Stimulated activated CD4-positive, alpha-beta T cell treated with anti-CD3 and anti-CD28 coated beads, TNF-alpha, amount 100 ng/mL, for 48 hours (primary cell): ENCODE results near the gene FRMD1.
A peak's percentile ranks its signal among the peaks of the same experiment; 100 is the strongest.

Experiments used
- DNase-seq, 3 donors: peaks; one replicate each; pipeline ENCODE4 v3.0.0-alpha.2; 2020; ENCODE audit warnings: low read depth in 3 of 3

The FRMD1 gene

GRCh38 chr6:168078943-168079405, at the start of gene FRMD1:
Gene FRMD1, minus strand, starts transcription at chr6:168079212. Its CDS starts 118 bp downstream, at chr6:168079094.
- DNase-seq, result no peak

- no peak for DNase-seq
Measured at GRCh38 chr6:168128006-168128630, 49.1 kb upstream of the FRMD1 start.

DNA sequence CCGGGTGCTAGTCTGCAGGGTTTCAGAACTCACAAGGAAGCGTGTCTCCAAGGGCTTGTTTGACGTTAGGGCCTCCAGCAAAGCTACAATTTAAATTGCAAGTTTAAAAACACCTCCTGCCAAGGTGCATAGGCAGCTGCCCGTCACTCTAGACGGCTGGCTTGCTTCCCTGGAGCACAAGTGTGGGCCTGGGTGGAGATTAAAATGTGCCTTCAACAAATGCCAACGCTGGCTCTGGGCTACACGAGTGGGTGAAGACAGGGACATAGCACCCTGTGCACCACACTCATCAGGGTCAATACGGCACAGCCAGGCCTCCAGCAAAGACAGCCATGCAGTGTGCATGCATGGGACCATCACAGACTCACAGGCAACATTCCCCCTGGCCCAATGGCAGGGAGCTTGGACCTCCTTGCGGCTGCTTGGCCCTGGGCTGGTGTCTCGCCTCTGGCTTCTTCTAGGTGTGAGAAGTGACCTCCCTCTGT, 48.4 kb upstream of the FRMD1 start:
- no peak for DNase-seq

DNA sequence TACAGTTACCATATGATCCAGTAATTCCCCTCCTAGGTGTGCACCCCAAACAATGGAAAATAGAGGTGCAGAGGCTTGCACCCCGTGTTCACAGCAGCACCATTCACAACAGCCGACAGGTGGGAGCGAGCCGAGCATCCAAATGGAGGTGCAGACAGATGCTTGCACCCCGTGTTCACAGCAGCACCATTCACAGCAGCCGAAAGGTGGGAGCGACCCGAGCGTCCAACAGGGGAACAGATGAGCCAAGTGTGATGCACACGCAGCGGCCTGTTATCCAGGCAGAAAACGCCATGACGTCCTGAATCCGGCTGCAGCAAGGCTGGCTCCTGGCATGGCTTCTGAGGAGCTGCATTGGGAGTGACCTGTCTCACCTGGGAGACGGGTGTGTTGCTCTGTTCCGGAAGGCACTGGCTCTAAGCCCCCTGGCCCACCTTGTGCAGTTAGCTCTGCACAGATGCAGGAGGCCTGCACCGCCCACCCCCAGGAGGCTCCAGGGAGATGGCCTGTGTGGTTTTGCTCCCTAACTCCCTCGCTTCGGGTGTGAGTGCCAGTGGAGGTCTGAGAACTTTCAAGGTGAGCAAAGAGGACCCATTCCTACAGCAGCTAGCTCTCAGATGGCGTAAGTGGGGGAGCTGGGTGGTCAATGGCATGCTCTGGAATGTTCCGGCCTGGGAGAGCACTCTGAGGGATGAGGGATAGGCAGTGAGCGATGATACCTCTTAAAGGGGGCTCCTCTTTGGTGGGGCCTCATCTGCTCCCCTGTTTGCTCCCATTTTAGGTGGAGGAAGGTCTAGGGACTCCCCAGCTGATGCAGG, 47.8 kb upstream of the FRMD1 start:
- no peak for DNase-seq

DNA sequence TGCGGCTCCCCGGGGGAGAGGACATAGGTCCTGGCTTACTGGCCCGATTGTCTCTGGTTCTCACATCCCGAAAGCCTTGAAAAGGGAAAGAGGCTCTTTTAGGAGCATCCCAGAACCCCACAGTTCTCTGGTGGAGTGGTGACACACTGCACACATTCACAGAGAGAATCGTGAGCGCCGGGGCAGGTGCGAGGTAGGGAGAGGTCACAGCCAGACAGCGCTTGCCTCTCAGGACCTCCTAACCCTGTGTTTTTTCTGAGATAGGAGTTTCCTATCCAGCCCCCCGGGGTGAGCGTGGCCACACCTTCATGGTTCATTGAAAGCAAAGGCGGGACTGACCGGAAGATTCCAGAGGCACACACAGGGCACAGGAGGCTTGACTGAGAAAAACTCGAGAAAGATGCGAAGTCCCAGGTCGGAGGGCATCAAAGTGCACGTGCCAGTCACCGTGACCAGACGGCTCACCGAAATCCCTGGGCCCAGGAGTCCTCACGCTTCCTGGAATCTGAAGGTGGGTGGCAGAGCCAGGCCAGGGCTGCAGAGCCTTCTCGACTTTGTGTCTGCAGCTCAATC, 46.5 kb upstream of the FRMD1 start:
- no peak for DNase-seq

DNA sequence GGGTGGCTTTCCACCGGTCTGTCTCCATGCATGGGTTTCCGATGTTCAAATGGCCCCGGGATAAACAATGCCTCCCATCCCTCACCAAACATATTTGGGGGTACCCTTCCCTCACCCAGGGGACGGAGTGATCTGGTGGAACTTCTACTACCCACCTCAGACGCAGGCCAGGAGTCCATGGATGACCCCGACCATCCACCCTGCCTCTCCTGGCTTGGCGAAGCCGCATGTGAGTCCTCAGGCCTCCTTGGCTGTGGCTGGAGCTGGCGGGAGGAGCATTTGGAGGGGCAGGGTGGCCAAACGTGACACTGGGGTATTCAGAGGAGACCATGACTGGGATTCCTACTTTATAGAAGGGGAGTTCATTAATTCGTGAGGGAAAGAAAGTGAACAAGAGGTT, 45.9 kb upstream of the FRMD1 start:
- no peak for DNase-seq

DNA sequence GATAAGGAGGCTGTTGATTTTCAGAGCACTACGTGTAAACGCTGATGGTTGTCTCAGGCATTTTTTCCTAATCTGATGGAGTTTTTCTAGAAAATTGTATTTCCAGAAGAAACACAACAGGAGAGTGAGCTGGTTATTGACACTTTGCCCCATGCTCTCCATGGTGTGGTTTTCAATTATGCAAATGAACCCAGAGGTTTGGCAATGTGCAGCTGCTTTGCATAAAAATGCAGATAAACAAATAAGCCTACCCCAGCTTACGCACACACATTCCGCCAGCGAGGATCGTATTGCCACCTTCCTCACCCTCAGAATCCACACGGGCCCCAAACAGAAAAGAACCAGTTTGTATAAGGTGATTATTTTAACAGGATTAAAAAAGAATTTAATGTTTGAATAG, 45.1 kb upstream of the FRMD1 start:
- DNase-seq, result no peak

GRCh38 chr6:168123165-168123911, 44.3 kb upstream of the FRMD1 start:
- no peak for DNase-seq

DNA sequence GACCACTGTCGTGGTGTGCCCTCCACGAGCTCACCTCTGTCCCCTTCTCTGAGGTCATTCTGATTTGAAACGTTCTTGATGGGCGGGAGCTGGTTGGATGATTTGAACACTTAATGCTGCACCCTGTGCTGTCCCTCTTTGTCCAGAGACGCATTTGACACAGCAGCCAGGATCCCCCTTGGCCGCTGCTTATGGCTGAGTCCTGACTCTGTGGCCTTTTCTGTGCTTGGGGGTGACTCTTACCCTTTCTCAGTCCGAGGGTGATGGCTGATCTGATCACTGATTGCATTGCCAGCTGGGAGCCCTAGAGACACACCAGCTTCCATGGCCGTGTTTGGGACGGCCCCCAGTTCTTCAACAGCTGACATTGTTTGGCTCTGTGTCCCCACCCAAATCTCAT, 43.5 kb upstream of the FRMD1 start:
- no peak for DNase-seq

GRCh38 chr6:168122011-168122410, 43.0 kb upstream of the FRMD1 start:
- no peak for DNase-seq

DNA sequence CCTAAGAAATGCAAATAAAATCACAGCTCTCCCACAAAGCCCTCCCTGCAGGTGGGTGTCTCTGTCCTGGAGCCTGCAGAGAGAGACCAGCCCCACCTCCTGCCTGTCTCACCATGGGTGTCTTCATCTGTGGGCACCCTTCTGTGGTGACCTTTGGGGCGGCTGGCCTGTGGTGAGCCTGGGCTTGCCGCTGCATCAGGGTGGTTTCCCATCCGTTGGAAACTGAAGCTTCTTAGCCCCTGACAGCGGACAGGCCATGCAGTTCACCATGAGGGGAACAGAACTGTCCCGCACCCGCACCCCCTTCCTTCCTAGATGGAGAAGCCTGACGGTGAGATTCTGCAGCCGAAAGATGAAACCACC, 42.3 kb upstream of the FRMD1 start:
- DNase-seq, result no peak

DNA sequence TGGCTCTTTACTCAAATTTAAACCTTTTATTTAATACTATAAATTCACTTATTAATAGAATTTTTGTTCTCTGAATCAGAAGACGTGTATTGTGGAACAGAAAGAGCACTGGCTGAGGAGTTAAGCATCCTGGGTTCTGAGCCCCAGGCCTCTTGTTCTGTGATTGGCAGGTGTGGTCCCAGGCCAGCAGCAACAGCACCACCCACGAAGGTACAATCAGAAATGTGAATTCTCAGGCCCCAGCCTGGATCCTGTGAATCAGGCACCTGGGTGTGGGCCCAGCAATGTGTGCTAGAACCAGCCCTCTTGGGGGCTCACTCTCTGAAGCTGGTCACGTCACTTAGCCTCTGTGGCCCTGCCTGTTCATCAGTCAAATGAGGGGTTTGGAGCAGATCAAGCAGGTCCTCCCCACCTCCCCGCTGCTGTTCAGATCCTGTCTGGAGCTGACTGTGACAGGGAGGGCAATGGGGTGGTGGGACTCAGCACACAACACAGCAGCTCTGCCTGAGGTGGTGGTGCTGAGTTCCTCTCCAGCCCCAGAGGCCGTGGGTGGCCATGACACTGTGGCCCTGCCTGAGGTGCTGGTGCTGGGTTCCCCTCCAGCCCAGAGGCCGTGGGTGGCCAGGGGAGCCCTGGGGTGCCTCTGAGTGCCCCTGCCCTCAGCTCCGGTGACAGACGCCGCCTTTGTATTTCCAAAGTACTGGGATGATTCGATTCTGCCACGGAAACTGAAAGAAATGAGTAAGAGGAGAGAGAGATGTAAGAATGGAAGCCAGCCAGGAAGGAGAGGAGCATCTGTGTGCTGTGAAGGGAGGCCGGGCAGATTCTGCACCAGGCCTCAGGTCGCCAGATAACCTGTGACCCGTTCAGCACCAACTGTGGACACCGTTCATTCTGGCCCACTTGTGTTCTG, 41.6 kb upstream of the FRMD1 start:
- DNase-seq, result peak; percentile 2 to 21 (median 4)

GRCh38 chr6:168119539-168119938, 40.5 kb upstream of the FRMD1 start:
- no peak for DNase-seq

GRCh38 chr6:168118935-168119334, 39.9 kb upstream of the FRMD1 start:
- DNase-seq, result no peak

DNA sequence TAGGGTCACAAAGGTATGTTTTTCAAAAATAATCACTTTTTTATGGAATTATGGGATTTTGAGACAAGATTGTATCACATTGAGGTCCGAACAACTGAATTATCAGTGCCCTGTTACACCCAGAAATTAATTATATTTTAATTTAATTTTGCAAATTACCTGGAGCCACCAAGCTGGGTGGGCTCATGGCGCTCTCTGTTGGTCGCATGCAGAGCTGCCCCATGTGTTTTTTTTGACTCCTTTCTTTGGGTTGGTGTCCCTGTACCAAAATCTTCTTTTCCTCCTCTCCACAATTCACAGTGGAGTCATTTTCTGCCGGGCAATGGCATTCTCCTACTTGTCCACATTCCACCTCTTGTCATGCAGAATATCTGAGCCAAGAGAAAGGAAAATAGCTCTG, 38.9 kb upstream of the FRMD1 start:
- DNase-seq, result no peak

GRCh38 chr6:168116975-168117899, 38.2 kb upstream of the FRMD1 start:
- DNase-seq, result no peak

- no peak for DNase-seq
Measured at GRCh38 chr6:168116438-168116974, 37.5 kb upstream of the FRMD1 start.

GRCh38 chr6:168115748-168116437, 36.9 kb upstream of the FRMD1 start:
- no peak for DNase-seq

DNA sequence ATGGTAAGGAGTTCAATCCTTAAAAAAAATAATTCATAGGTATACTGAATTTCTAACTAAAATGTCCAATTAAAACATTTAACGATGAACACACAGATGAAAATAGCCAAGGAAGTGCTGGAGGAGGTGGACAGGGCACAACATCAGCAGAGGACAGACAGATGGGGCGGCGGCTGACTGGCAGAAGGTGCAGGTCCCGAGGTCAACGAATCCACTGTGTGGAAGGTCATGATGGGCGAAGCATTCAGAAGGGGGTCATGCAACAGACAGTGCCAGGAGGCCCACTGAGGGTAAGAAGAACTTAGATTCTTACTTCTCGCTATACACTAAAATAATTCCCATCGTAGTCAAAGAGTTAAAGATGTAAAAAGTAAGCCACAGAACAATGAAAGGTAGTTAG, 34.2 kb upstream of the FRMD1 start:
- no peak for DNase-seq
